ENCODE data around the gene CHRM4.
"Not testable (repeated sequence)": the region's sequence is repeated elsewhere in the genome, so short reads cannot be mapped to it uniquely, and the experiment has no call there.

- not testable (repeated sequence) for TF ChIP-seq CTCF, POLR2A (IDR thresholded peaks at IDR 0.05)
Measured at GRCh38 chr11:46379482-46380293, 11.9 kb downstream of the CHRM4 start.

Measured in body of pancreas (tissue), 4 donors.